Keratinocyte (primary cell): ENCODE measurements around the gene BDKRB1.

Source experiments
- CTCF ChIP-seq, 3 experiments: IDR thresholded peaks in 1 of 3; conservative IDR thresholded peaks in 1 of 3; optimal IDR thresholded peaks in 1 of 3; 2 replicates in 2 of 3; 3 replicates in 1 of 3; pipeline versions ENCODE3 to v1.5.1; 2011; ENCODE audit warnings: low read length in 3 of 3, mild to moderate bottlenecking in 3 of 3, moderate library complexity in 2 of 3, control low read depth in 1 of 3, inconsistent platforms in 1 of 3; ENCODE audit not compliant: insufficient read depth in 2 of 3; ENCODE audit errors: extremely low read depth in 1 of 3
- EZH2 ChIP-seq: IDR thresholded peaks from one replicate; pipeline ENCODE4 v1.6.1; 2012; ENCODE audit warnings: inconsistent platforms, mild to moderate bottlenecking, low read length, moderate library complexity

GRCh38 chr14:96277890-96278289, 21.9 kb downstream of the BDKRB1 start:
- no peak for TF ChIP-seq CTCF (optimal IDR thresholded peaks at IDR 0.05 in 1 of 3, IDR thresholded peaks at IDR 0.05 in 1 of 3, conservative IDR thresholded peaks at IDR 0.05 in 1 of 3; ENCODE audit: extremely low read depth in 1 of 3, insufficient read depth in 2 of 3, low read length in 3 of 3)
- TF ChIP-seq EZH2, result no peak
